GM18867 (cell line): ENCODE results near the gene SRC.

Experiments used
- ATAC-seq: cut with Tn5 transposase; IDR thresholded peaks from one replicate; pipeline ENCODE4 v1.9.1; 2021; ENCODE audit warnings: mild to moderate bottlenecking, moderate library complexity; ENCODE audit not compliant: unreplicated experiment

Gene SRC

GRCh38 chr20:37445041-37445440 lies 99.1 kb downstream of the SRC start:
- ATAC-seq, result no peak

- ATAC-seq, result no peak
Observed at GRCh38 chr20:37446286-37447032, 100.5 kb downstream of the SRC start.

DNA sequence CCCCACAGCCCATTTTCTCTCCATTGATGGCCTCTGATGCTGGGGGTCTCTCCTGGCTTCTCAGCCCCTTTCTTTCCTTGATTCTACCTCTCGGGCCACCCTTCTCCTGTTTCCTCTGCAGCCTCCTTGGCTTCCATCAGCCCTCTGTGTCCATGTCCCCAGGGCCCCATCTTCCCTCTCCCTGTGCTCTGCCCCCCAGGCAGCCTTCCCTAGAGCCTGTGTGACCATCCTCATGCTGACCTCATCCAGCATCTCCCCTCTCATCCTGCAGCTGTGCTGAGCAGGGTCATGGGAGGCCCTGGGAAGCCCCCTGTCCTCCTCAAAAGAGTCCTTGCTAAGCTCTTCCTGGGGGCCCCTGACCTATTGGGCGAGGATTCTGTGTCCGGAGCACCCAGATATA lies 101.7 kb downstream of the SRC start:
- ATAC-seq, result no peak

- ATAC-seq, result no peak
Observed at GRCh38 chr20:37449276-37449675, 103.3 kb downstream of the SRC start.

DNA sequence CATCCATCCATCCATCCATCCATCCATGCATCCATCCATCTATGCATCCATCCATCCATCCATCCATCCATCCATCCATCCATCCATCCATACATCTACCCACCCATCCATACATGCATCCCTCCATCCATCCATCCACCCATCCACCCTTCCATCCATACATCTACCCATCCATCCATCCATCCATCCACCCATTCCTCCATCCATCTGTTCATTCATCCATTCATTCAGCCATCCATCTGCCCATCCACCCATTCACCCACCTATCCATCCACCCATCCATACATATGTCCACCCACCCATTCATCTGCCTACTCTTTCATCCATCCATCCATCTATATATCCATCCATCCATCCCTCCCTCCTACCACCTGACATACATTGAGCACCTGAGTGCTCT lies 104.4 kb downstream of the SRC start:
- ATAC-seq, result no peak

DNA sequence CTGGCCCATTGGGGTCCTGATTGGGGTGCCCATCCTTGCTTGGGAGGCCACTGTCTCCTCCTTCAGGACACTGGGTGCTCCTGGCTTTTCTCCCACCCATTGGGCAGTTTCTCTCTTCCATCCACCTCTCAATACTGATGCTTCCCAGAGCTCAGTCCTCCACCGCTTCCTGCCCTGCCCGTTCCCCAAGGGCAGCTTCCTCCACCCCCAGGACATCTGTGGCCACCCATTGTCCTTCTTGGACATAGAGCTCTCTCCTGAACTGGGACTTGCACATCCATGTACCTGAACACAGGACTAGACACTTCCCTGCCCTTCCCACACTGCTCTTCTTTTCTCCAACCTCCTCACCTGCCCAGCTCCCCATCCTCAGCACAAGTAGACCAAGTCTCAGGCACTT lies 105.7 kb downstream of the SRC start:
- no peak for ATAC-seq

DNA sequence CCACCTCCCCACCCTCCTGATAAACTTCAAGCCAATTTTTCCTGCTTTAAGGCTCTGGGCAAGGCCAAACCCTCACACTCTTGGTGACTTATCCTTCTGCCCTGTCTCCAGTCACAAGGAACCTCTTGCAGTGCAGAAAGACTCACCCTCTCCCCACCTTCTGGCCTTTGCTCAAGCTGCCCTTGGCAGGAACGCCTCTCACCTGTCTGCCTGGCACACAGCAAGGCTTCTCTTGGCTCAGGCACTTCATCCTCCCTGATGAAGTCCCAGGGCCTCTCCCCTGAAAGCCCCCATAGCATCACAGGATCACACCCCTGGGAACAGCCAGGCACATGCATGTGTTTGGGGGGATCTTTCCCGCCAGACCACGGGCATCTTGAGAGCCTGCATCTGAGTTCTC lies 106.3 kb downstream of the SRC start:
- ATAC-seq, result no peak

DNA sequence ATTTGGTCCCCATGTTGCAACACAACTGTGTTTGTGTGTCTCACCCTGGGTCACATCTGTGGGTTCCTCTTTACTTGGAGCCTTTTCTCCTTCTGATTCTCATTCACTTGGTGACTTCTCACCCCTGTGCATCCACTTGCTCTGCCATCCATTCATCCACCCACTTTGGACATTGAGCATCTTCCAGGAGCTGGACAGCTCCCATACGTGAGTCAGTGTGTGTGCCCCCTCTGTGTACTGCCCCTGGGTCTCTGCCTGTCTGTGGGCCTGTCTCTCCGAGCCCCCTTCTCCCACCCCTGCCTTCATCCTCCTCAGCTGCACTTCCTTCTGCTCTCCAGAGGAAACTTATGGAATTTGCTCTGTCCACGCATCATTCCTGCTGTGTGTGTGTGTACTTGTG lies 107.3 kb downstream of the SRC start:
- ATAC-seq, result no peak

- no peak for ATAC-seq
Observed at GRCh38 chr20:37453836-37454235, 107.9 kb downstream of the SRC start.

DNA sequence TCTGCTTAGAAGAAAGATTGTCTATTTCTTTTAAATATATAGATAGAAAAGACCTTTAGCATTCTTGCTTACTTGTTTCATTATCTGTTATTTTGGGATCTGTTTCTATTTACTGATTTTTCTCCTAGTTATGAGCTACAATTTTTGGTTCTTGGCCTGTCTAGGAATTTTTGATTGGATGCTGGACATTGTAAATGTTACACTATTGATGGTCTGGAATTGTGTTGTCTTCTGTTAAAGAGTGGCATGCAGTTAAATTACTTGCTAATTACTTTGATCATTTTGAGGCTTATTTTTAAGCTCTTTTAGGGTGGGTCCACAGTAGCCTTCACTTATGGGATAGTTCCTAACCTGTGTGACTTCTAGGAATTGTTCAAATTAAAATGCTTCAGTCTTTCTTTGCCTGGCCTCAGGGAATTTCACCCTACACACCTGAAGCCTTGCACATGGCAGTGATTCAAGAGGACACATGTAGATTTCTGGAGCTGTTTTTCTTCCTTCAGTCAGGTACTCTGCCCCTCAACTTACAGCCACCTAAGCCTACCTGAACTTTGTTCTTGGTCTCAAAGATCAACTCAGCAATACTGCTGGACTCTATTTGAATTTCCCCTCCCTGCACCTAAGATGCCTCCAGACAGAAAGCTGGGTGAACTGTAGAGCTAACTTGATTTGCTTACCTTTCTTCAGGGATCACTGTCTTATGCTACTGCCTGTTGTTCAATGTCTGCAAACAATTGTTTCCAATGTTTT lies 108.9 kb downstream of the SRC start:
- ATAC-seq, result no peak
